Stimulated activated CD4-positive, alpha-beta T cell treated with anti-CD3 and anti-CD28 coated beads, Interleukin-12 subunit alpha, Interleukin-12 subunit beta, amount 100 ng/mL, for 24 hours (primary cell): Measurements from ENCODE around the gene MSI2.
A peak's percentile ranks its signal among the peaks of the same experiment; 100 is the strongest.
"Not testable (repeated sequence)": the region's sequence is repeated elsewhere in the genome, so short reads cannot be mapped to it uniquely, and the experiment has no call there.

Experiments used
- DNase-seq, 2 experiments: peaks; one replicate each; pipeline ENCODE4 v3.0.0-alpha.2; 2020; ENCODE audit warnings: low read depth in 2 of 2

Gene MSI2

GRCh38 chr17:57255776-57256681 is at the start of gene MSI2:
MSI2 (plus strand) TSS chr17:57256523; CDS start chr17:57256743, 220 bp downstream.
- peak; percentile 76 to 81 for DNase-seq

DNA sequence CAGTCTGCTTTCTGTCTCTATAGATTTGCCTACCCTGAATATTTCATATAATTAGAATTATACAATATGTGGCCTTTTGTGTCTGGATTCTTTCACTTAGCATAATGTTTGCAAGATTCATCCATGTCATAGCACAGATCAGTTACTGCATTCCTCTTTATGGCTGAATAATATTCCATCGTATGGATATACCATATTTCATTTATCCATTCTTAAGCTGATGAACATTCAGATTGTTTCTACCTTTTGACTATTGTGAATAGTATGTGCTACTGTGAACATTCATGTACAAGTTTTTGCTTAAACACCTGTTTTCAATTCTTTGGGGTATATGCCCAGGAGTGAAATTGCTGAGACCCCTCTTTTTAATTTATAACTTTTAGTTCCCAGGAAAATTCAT is 49.4 kb upstream of the MSI2 start:
- no peak for DNase-seq

- DNase-seq, result no peak
Measured at GRCh38 chr17:57207396-57207795, 48.9 kb upstream of the MSI2 start.

- DNase-seq, result no peak
Measured at GRCh38 chr17:57210224-57210553, 46.1 kb upstream of the MSI2 start.

GRCh38 chr17:57210972-57211411 is 45.3 kb upstream of the MSI2 start:
- DNase-seq, result no peak

DNA sequence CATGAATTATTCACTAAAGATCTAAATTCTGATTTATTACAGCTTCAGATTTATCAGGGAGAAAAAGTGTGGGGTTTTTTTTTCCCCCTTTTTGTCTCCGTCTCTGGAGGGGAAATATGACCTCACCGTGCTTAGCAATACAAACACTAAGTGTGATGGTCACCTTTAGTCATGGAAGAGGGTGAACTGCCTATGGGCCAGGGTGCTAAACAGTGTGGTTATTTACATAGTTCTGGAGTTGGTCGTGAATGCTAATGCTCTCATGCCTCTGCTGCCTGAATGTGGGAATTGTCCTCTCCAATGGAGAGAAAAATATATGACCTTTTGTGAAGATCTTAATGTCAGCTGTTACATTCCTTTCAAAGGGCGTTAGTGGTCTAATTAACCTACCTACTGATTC is 44.8 kb upstream of the MSI2 start:
- DNase-seq, result no peak

- no peak for DNase-seq
Measured at GRCh38 chr17:57213180-57213825, 43.0 kb upstream of the MSI2 start.

DNA sequence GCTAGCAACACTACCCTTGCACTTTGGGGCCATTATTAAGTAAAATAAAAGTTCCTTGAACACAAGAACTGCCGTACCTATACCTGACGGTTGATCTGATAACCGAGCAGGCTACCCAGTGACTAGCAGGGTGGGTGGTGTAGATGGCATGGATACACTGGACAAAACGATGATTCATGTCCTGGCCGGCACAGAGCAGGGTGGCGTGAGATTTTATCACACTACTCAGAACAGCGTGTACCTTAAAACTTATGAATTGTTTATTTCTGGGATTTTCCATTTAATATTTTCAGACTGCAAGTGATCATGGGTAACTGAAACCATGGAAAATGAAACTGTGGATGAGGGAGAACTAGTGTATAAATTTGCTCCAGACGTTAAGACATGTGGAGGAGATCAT is 41.0 kb upstream of the MSI2 start:
- no peak for DNase-seq

DNA sequence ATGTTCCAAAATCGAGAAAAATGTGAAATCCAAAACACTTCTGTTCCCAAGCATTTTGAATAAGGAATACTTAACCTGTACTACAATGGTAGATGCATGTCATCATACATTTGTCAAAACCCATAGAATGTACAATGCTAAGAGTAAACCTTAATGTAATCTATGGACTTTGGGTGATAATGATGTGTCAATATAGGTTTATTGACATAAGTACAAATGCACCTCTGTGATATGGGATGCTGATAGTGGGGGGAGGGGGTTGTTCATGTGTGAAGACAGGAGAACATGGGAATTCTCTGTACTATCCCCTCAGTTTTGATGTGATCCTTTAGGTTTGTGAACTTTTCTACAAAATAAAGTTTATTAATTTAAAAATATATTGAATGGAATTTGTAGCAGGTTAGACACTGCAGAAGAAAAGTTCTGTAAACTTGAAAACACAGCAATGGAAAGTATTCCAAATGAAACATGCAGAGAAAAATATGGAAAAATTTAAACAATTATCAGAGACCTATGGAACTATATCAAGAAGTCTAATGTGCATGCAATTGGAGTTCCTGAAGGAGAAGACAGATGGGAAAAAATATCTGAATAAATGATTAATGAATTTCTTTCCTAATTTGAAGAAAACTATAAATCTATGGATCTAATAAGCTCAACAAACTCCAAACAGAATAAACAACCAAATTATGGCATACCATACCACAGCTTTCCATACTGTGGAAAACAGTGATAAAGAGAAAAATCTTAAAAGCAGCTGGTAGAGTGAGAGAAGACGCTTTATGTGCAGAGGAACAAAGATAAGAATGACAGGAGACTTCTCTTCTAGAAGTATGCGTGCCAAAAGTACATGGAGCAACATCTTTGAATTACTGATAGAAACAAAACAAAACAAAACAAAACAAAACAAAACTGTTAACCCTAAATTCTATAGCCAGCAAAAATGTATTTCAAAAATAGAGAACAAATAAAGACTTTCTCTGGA is 34.7 kb upstream of the MSI2 start:
- no peak for DNase-seq

DNA sequence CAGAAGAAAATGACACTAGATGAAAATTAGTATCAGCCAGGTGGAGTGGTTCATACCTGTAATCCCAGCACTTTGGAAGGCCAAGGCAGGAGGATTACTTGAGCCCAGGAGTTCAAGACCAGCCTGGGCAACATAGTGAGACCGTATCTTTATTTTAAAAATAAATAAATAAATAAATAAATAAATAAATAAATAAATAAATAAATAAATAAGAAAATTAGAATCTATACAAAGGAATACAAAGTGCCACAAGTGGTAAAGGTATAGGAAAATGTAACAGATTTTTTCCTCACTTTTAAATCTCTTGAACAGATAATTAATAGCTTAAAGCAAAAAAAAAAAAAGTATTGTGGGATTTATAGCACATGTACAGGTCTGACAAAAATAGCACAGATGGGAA is 33.9 kb upstream of the MSI2 start:
- not testable (repeated sequence) for DNase-seq

DNA sequence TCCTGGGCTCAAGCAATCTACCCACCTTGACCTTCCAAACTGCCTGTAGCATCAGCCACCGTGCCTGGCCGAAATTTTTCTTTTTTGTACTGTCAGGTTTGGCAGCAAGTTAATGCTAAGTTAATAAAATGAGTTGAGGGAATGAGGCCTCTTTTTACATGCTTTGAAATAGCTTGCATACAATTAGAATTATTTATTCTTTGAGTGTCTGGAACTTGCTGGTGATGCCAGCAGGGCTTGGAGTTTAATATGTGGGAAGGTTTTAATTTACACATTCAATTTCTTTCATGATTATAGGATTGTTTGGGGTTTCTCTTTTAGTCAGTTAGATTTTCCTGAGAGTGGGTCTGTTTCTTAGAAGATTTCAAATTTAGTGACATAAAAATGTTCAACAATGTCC is 31.2 kb upstream of the MSI2 start:
- no peak for DNase-seq

DNA sequence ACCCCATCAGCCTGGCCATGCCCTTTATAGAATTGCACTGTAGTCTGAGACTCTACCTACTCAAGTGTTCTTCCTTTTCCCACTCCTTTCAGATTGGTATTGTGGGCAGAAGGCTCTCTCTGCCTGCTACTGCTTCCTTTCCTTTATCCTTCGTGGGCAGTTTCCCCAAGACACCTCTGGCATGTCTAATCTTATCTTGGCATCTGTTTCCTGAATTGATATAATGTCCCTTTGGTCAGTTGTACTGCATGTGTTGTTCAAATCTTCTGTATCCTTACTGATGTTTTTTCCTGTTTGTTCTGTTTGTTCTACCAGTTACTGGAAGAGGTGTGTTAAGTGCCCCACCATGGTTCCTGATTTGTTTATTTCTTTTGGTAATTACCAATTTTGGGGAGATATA is 29.5 kb upstream of the MSI2 start:
- no peak for DNase-seq

DNA sequence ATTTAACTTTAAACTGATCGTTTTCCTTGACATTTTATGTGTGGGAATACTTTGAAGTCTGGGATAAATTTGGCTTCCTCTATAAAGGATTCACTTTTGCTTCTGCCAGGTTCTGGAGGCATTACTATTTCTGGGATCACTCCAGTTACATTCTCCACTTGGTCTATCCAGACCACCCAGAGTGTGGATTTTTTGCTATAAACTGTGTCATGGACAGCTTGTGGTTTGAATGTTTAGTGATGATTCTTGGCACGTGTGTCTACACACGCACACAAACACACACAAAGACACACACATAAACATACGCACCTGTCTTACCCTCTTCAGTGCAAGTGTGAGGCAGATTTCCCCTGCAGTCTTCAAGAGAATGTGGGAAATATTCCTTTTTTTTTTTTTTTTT is 27.4 kb upstream of the MSI2 start:
- DNase-seq, result no peak

- DNase-seq, result no peak
Measured at GRCh38 chr17:57234061-57234738, 22.1 kb upstream of the MSI2 start.

- DNase-seq, result no peak
Measured at GRCh38 chr17:57234739-57235092, 21.6 kb upstream of the MSI2 start.

GRCh38 chr17:57235124-57235523 is 21.2 kb upstream of the MSI2 start:
- DNase-seq, result no peak

GRCh38 chr17:57236686-57237299 is 19.5 kb upstream of the MSI2 start:
- no peak for DNase-seq

GRCh38 chr17:57240648-57241047 is 15.7 kb upstream of the MSI2 start:
- no peak for DNase-seq

- DNase-seq, result no peak
Measured at GRCh38 chr17:57242148-57242547, 14.2 kb upstream of the MSI2 start.

- DNase-seq, result peak; percentile 53 to 68
Measured at GRCh38 chr17:57243171-57243622, 13.1 kb upstream of the MSI2 start.

DNA sequence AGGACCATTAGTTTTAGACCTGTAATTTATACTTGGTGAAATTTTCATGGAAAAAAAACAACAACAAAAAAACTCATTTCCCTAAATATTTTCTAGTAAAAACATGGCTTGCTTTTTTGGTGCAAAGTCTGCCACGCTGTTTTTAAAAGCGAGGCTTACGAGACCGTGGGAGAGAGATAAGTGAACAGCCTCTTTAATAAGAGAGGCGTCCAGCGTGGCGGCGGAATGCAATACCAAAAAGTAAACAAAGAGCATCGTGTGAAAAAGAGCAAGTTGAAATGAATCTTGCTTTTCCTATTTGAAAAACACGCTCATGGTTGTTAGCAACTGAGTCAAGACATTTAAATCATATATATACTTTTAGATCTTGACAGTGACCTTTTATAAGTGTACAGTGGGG is 10.5 kb upstream of the MSI2 start:
- no peak for DNase-seq
